HCT116 (cell line): Measurements from ENCODE around the gene LHPP.

Experiments
- CEBPB ChIP-seq: IDR thresholded peaks from 2 replicates; pipeline ENCODE4 v1.6.1; 2012; ENCODE audit warnings: low read depth
- EZH2 ChIP-seq: fragments of 200-600 bp; sonication (generic); IDR thresholded peaks from 2 replicates; pipeline ENCODE4 v1.6.1; 2017; ENCODE audit warnings: antibody characterized with exemption, mixed run types
- TF ChIP-seq, protein P1 (sequence below), 3 experiments: fragments of 200-600 bp in 1 of 3; sonication (generic) in 1 of 3; IDR thresholded peaks in 2 of 3; conservative IDR thresholded peaks in 1 of 3; 2 replicates each; pipeline ENCODE4 v1.5.1; 2012 to 2017; ENCODE audit warnings: low read depth in 2 of 3, low read length in 2 of 3, antibody characterized with exemption in 1 of 3, borderline replicate concordance in 1 of 3, control low read depth in 1 of 3, mild to moderate bottlenecking in 1 of 3, mixed read lengths in 1 of 3, mixed run types in 1 of 3, moderate library complexity in 1 of 3; ENCODE audit not compliant: insufficient read depth in 1 of 3

DNA sequence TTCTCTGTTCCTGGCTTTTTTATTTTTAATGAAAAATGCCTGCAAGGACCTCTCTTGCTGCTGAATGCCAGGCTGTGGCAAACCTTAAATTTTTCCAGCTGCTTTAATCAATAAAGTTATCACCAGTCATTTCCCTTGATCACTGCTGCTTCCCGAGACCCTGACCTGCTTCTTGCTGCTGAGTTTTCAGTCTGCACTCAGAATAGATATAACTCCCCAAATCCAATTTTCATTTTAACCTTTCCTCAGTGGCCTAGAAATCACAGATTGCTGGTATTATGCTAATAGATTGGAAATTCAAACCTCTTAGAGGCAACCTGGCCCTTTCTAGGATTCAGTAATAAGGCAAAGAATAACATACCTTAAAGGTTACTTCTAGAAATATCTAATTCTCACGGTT is 43.7 kb downstream of the LHPP start:
- no peak for TF ChIP-seq CEBPB
- TF ChIP-seq, protein P1, sequence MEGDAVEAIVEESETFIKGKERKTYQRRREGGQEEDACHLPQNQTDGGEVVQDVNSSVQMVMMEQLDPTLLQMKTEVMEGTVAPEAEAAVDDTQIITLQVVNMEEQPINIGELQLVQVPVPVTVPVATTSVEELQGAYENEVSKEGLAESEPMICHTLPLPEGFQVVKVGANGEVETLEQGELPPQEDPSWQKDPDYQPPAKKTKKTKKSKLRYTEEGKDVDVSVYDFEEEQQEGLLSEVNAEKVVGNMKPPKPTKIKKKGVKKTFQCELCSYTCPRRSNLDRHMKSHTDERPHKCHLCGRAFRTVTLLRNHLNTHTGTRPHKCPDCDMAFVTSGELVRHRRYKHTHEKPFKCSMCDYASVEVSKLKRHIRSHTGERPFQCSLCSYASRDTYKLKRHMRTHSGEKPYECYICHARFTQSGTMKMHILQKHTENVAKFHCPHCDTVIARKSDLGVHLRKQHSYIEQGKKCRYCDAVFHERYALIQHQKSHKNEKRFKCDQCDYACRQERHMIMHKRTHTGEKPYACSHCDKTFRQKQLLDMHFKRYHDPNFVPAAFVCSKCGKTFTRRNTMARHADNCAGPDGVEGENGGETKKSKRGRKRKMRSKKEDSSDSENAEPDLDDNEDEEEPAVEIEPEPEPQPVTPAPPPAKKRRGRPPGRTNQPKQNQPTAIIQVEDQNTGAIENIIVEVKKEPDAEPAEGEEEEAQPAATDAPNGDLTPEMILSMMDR (IDR thresholded peaks at IDR 0.05 in 2 of 3, conservative IDR thresholded peaks at IDR 0.05 in 1 of 3; ENCODE audit: borderline replicate concordance in 1 of 3, insufficient read depth in 1 of 3, low read depth in 2 of 3, low read length in 2 of 3), result no peak
- TF ChIP-seq EZH2, result no peak
